Measurements from ENCODE around the gene S100A2. TPM values are rescaled to one million over a fixed set of nuclear protein-coding genes. Genes with fewer than 3 reads are reported as not detected.
A peak's percentile ranks its signal among the peaks of the same experiment; 100 is the strongest.

S100A2 gene
- total RNA-seq, 1 donor from 2014 or later, result 317 TPM

DNA sequence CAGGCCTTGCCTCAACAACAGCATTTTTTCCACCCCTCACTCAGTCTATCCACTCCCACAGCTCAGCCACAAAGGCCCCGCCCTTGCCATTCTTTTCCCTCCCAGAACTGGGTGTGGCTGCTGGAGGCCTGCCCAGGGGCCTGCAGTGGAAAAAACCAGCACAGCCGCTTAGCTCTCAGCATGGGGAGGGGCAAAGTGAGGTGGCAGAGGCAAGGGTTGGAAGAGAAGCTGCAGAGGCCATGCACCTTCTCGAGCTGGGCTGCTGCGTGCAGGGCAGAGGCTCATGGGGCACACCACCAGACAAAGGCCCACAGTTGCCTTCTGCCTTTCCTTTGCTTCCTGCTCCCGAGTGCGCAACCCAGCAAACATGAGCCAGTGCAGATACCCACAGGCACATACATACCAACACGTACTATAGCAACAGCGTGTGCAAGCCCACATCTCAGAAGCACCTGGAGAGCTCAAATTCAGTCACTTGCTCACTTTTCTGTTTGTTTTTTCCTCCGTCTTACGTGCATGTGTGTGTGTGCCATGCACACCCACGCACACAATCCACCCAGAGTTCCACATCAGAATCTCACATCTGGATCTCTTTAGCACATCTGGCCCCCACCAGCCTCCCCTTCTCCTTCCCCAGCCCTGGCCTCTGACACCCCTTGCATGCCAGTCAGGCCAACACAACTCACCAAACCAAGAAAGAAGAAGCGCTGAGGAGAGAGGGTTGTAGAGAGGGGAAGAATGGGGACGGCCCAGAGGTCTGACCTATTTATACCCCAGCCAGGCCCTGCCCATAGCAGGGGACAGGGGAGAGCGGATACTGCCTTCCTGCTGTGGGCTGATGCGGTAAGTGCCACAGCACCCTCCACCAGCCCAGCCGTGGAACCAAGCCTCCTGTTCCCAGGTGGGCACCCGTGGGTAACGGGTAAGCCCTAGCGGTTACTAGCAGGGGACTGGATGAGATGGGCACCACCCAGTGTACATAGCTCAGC, 20.3 kb downstream of the S100A2 start, which contains the start of gene S100A4:
TSS of gene S100A4 (minus strand) at position 740 of the 989 bp plus-strand sequence. CDS start 1,012 bp downstream, outside the sequence.
- DNase-seq (ENCODE audit: low spot score), result peak; percentile 97

DNA sequence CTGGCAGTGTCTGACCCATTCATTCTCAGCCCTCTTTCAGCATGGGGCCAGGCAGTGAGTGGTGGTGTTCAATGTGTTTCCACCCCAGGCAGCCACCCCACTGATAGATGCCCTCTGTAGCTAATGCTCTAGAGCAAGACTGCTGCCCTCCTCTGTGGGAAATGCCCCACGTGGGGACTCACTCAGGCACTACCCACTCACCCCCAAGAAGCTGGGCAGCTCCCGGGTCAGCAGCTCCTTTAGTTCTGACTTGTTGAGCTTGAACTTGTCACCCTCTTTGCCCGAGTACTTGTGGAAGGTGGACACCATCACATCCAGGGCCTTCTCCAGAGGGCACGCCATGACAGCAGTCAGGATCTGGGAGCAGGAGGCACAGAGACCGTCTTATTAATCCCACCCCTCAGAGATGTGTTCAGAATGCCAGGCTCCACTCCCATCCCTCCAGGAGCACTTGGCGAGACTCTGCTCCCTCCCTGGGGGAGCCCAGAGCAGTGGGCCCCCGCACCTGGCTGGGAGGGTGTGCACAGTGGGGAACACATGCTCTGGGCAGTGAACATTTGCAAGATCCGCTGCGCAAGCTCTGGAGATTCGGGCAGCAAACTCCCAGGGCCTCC, 21.1 kb downstream of the S100A2 start:
- no peak for DNase-seq (ENCODE audit: low spot score)

DNA sequence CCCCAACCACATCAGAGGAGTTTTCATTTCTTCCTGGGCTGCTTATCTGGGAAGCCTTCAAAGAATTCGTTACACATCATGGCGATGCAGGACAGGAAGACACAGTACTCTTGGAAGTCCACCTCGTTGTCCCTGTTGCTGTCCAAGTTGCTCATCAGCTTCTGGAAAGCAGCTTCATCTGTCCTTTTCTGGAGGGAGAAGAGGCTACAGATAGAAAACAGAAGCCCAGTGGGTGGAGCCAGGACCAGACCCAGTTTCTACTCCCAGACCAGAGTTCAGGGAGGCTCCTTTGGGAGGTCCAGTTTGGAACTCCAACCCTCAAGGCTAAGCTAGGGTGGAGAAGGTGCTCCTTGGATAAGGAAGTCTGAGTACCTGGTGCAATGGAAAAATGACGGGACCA, 21.9 kb downstream of the S100A2 start:
- no peak for DNase-seq (ENCODE audit: low spot score)

DNA sequence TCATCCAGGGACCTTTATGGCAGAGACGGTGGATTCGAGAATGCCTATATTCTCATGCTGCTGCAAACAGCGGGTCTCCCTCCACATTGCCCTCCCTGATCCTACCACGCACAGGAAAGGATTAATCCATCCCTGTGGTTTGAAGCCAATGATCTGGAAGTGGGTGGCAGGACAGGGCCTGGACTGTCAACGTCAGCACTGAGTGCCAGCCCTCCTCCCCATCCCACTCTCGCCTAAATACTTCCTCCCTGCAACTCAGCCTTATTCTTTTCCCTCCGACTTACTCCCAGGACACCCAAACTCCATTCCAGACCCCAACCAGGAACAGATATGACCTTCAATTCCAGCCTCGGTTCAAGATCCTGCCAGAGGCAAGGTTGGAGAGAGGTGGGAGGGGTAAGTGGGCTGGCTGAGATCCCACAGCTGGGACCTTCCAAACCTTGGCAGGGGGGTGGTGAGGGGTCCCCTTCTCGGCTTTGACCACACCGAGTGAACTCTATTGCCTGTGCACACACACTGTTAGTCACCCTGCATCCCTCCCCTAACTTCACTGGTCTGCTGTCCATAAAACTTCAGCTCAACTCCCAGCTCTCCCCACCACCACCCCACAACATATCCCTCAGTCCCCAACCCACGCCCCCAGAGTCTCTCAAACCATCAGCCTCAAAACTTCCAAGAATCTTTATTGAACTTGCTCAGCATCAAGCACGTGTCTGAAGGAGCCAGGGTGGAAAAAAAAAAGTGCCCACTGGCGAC, 22.5 kb downstream of the S100A2 start:
- no peak for DNase-seq (ENCODE audit: low spot score)

DNA sequence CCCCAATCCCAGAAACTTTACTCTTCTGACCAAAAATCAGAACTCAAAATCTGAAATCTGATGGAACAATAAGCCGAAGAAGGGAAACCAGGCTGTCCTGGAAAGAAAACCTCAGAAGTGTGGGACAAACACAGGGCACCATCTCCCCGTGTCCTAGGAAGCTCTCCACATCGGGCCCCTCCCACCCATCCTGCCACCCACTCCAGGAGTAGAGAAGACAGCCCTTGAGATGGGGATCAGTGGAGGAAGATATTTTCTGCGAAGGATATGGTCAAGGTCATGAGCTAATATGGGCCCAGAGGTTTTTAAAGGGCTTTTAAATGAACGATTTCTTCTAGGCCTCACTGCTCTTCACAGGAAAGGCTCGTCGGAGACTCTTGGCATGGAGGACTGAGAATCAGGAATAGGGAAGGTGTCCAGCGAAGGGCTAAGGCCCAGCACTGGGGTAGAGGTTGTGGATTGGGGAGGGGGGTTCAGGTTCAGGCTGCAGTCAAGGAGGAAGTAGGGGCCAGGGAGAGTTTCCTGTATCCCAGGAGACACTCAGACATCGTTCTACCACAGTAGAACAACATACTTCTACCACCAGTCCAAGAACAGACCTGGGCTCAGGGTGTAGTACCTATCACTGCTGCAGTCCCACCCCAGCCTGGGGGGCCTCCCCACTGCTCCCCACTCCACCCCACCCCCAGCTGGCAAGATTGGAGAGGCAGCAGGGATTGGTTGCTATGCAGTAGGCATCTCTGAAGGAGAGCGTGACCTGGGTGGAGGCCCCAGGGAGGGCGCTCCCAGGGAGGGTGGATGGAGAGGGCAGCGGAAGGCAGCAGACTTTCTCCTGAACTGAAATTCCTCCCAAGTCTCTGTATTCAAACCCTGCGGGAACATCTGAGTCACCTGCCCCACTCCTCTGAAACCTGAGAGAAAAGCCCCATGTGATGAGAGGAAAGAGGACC, 23.7 kb downstream of the S100A2 start:
- DNase-seq (ENCODE audit: low spot score), result no peak

DNA sequence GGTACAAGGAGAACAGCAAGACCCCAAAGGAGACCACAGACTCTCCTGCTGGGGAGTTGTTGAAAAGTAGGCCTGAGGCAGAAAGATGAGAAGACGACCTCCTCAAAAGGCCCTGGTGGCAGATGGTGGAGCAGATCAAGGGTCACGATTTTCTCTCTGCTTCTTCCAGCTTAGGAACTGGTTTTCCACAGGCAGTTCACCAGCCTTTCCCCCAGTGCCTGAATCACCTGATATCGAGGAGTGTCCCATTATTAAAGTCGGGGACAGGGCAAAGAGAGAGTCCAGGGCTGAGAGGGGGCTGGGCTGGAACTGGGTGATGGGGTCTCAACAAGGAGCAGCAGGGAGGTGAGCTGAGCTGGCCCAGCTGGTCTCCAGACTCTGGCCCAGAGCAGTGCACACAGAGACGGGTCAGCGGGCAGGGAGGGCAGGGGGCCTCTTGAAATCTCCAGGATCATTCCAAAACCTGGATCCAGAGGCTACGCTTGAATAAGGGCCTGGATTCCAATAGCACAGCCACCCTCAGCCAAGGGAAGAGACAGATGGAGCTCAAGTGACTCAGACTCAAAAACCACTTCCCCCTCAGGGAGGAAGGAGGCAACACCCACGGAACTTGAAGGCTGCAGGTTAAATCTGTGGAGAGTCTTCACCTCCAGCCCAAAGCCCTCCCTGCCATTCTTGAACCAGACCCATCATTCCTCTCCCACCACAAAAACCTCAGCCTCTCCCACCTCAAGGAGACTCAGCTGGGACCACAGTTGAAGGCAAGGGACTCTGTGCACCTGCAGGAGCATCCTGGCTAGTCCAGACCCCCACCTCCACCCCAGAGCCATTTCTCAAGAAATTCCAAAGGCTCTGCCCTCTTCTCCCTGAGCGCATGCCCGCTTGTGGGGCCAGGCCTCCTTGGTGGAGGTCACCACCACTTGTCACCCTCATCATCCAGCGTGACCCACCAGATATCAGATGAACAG, 25.0 kb downstream of the S100A2 start, which contains the start of gene S100A5:
TSS of gene S100A5 (minus strand) at position 541 of the 968 bp plus-strand sequence. CDS start 743 bp downstream, outside the sequence.
- DNase-seq (ENCODE audit: low spot score), result no peak

DNA sequence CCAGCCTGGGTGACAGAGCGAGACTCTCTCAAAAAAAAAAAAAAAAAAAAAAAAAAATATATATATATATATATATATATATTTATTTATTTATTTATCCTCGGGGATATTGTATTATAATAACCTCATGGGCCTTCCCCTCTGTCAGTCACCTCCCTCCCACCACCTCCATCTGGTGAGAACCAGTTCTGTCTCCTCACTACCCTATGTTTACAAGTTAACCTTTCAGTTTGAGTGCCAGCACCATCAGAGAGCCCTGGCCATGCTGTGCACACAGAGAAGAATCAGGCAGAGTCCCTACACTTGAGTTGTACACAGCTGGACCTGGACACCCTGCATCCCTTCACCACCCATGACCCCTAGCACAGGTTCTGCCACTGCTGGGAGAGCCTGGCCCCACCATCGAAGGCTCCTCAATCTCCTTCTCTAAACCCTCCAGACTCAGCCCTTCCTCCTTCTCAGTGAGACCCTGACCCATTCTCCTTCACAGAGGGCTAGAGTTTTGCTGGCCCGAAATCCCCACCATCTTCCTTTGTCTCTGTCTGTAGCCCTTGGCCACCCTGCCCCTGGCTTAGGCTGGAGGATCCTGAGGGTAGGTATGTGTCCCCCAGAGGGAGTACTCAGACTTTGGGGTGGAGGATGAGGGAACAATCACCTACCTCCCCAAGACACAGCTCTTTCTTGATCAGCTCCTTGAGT, 26.1 kb downstream of the S100A2 start:
- no peak for DNase-seq (ENCODE audit: low spot score)

DNA sequence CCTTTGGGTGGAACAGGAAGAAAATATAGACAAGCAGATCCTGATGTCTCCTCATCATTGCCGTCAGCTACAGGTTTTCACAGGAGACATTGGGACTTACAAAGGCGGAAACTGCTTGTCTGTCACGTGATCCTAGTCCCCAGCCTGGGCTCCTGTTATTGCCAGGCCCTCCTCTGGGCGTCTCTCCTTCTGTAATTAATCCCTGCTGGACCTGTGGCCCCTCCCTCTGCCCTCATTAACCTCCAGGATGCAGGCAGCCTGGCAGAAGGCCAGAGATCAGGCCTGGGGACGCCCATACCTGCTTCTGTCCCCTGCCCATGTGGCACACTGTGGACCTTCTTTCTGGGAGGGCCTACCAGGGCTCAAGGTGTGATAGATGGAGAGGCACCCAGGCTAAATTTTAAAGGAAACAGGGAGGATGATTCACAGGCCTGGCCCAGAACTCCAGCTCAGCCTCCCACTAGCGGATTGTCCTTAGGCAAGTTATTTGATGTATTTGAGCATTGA, 27.3 kb downstream of the S100A2 start:
- DNase-seq (ENCODE audit: low spot score), result no peak

DNA sequence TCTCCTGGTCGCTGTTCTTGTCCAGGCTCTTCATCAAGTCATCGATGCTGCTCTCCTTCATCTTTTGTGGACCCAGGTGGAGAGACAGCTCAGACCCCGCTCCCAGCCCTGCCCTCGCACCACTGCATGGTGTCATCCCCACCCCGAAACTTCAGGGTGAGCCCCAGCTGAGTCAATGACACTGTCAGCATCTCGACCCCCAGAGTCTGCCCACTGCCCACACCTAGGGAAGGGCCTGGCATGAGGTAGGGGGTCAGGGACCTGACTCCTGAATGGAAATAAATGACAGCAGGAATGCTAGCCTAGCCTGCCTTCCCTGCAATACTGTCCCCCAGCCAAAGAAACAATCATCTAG, 28.3 kb downstream of the S100A2 start:
- no peak for DNase-seq (ENCODE audit: low spot score)

DNA sequence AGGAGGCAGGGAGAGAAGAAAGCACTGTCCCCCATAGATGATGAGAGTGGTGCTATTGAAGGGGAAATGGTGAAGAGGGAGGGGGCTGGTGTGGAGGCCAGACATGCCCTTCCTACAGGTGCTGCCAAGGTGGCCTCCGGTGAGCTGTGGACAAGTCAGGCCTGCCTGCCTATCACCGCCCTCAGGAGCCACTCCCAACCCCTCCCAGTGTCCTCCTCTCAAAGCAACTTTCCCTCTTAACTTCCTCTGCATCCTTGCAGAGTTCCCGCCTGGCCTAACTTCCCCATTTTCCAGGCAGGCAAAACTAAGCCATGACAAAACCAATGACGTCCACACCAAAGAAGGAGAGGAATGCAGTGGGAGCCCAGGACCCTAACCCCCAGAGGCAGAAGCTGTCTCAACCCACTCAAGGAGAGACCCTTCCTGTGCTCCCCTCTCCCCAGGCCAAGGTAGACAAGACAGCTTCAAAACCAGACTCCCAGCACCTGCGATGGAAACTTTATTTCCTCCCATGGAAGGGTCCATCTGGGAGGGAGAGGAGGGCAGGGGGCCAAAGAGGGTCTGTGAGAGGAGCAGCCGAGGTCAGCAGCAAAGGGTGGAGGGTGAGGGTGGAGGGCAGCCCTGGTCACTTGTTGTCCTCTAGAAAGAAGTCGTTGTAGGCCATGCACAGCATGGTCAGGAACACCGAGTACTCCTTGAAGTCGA, 28.8 kb downstream of the S100A2 start:
- peak; percentile 77 for DNase-seq (ENCODE audit: low spot score)

DNA sequence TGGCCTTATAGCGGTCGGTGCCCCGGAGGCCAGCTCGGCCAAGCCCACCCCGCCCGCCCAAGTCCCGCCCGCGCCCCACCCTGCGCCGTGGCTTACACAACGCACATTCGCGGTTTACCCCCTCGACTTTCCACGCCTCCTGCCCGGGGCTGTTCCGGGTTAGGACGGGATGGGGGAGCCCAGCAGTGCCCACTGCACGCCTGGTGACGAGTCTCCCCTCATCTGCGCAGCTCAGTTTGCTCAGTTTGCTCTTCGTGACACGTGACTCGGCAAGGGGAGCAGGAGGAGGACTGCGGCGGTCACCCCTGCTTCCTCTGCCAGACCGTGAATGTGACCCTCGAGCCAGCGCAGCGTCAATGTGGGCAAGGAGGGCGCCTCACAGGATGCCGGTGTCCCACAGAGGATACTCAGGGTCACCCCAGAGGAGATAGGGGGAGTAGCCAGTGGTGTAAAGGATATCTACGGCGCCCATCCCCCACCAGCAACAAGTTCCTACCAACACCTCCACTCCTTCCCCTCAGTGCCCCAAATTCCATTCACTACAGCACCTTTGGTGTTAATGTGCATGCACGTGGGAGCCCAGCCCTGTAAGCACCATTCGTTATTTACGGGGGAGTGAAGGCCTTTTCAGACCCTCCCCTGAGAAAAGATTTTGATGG, 29.5 kb downstream of the S100A2 start:
- peak; percentile 96 for DNase-seq (ENCODE audit: low spot score)

DNA sequence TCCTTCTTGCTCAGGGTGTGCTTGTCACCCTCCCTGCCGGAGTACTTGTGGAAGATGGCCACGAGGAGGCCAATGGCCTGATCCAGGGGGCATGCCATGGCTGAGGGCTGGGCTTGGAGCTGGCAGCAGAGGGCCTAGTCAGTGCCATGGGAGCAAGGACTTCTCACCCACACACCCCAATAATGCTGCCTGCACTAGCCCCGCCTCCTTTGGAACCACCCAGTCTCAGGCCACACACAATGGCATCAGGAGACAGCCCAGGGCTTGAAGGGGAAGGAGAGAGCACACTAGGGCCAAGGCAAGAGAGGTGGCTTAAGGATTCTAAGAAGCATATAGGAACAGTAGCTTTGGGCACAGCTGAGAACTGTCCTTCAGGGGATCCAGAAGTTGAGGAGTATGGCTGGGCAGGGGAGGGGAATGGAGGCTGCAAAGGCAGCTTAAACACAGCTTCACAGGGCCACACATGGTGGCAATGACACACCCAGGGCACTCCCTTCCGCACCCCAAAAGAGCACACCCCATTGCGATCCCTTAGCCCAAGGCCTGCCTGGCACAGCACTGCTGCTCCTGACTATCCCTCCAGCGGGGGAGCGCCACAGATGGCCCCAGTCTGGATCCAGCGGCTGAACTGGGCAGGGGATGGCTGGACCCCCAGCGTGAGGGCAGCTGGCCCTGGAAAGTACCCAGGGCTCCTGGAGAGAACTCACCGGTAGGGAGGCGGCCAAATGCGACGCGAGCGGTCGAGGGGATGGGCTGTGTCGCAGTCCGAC, 30.2 kb downstream of the S100A2 start, which contains the start of gene S100A6:
TSS of gene S100A6 (minus strand) at position 750 of the 770 bp plus-strand sequence. CDS start at position 98, 652 bp downstream.
- peak; percentile 87 for DNase-seq (ENCODE audit: low spot score)

DNA sequence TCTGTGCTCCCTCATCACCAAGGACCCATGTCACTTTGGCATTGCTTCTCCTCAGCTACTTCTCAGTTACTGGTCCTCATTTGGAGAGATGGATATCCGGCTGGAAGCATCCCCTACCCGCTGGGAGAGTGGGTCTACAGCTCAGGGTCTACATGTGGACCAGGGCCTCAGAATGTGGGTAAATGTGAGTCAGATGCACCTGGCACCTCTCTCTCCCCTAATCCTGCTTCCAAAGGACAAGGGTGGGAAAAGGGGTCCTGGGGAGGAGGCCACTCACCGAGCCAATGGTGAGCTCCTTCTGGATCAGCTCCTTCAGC, 30.8 kb downstream of the S100A2 start:
- no peak for DNase-seq (ENCODE audit: low spot score)

DNA sequence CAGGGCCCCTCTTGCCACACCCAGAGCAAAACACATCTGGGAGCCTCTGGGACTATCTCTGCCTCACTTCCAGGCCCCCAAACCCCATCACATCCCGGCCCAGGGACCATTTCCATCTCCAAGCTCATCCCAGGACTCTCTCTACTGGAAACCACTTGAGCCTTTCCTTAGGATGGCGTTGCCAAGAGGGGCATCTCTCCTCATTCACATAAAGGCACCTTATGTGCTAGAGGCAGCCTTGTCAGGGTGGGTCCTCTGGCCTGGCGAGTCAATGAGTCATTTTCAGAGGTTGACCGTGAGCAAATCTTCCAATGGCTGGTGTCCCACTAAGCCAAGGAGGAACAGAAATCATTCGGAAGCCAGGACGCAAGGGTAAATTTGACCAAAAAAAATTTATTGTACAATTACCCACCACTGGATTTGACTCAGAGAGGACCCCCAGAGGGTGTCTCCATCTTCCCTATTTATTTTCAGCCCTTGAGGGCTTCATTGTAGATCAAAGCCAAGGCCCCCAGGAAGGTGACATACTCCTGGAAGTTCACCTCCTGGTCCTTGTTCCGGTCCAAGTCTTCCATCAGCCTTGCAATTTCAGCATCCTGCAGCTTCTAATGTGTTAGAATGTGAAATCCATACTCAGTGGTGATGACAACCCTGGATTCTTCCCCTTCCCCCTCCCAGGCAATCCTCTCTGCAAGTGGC, 31.3 kb downstream of the S100A2 start:
- no peak for DNase-seq (ENCODE audit: low spot score)

DNA sequence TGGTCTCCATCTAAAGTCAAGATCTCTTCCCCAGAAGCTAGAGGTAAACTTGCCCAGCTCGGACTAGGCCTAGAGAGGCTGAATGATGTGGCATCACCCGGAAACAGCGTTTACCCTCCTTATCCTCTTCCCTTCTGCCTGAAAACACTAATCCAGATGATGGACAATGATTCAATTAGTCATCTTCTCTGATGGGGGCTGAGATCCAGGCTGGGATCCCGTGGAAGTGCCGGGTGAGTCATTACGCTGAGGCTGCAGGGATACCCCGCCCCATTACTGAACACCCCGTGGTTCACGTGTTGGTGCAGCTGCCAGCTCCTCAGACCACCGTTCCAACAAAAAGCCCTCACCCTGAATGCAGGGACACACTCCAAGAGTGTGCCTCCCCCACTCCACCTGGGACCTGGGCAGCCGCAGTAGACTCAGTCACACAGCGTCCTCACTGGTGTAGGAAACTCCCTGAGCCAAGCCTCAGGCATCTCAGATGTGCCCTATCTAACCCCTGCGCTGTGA, 31.9 kb downstream of the S100A2 start:
- DNase-seq (ENCODE audit: low spot score), result no peak
